Femur (tissue), 1 donor: Measurements from ENCODE around the gene WDR70.

Source experiments
- DNase-seq: peaks from one replicate; pipeline ENCODE4 v3.0.0-alpha.2; 2017

The WDR70 gene

GRCh38 chr5:37730896-37731455 lies 351.9 kb downstream of the WDR70 start:
- DNase-seq = no peak

- DNase-seq = no peak
Observed at GRCh38 chr5:37734114-37734513, 355.0 kb downstream of the WDR70 start.

- DNase-seq = peak; percentile 37
Observed at GRCh38 chr5:37735649-37736347, 356.7 kb downstream of the WDR70 start.

GRCh38 chr5:37736397-37736796 lies 357.3 kb downstream of the WDR70 start:
- no peak for DNase-seq

- no peak for DNase-seq
Observed at GRCh38 chr5:37737326-37738056, 358.4 kb downstream of the WDR70 start.

GRCh38 chr5:37738057-37738691 lies 359.1 kb downstream of the WDR70 start:
- no peak for DNase-seq

GRCh38 chr5:37738865-37739488 lies 359.9 kb downstream of the WDR70 start:
- DNase-seq = no peak

GRCh38 chr5:37739817-37740261 lies 360.7 kb downstream of the WDR70 start:
- DNase-seq = no peak

GRCh38 chr5:37740331-37741066 lies 361.4 kb downstream of the WDR70 start:
- no peak for DNase-seq

- no peak for DNase-seq
Observed at GRCh38 chr5:37742111-37742510, 363.0 kb downstream of the WDR70 start.

GRCh38 chr5:37751227-37751626 lies 372.1 kb downstream of the WDR70 start:
- DNase-seq = no peak

- no peak for DNase-seq
Observed at GRCh38 chr5:37754976-37755375, 375.9 kb downstream of the WDR70 start.

GRCh38 chr5:37755581-37755980 lies 376.5 kb downstream of the WDR70 start:
- no peak for DNase-seq

- DNase-seq = no peak
Observed at GRCh38 chr5:37756248-37756647, 377.1 kb downstream of the WDR70 start.

- DNase-seq = no peak
Observed at GRCh38 chr5:37757980-37758582, 379.0 kb downstream of the WDR70 start.

- DNase-seq = no peak
Observed at GRCh38 chr5:37767251-37767650, 388.1 kb downstream of the WDR70 start.

- DNase-seq = no peak
Observed at GRCh38 chr5:37767961-37768360, 388.8 kb downstream of the WDR70 start.

- DNase-seq = no peak
Observed at GRCh38 chr5:37768371-37768770, 389.3 kb downstream of the WDR70 start.

GRCh38 chr5:37769108-37769507 lies 390.0 kb downstream of the WDR70 start:
- no peak for DNase-seq

- DNase-seq = no peak
Observed at GRCh38 chr5:37769840-37770239, 390.7 kb downstream of the WDR70 start.

- DNase-seq = no peak
Observed at GRCh38 chr5:37770786-37771185, 391.7 kb downstream of the WDR70 start.

GRCh38 chr5:37771203-37771611 lies 392.1 kb downstream of the WDR70 start:
- DNase-seq = no peak
